ENCODE data around the gene RPUSD1.

DNA sequence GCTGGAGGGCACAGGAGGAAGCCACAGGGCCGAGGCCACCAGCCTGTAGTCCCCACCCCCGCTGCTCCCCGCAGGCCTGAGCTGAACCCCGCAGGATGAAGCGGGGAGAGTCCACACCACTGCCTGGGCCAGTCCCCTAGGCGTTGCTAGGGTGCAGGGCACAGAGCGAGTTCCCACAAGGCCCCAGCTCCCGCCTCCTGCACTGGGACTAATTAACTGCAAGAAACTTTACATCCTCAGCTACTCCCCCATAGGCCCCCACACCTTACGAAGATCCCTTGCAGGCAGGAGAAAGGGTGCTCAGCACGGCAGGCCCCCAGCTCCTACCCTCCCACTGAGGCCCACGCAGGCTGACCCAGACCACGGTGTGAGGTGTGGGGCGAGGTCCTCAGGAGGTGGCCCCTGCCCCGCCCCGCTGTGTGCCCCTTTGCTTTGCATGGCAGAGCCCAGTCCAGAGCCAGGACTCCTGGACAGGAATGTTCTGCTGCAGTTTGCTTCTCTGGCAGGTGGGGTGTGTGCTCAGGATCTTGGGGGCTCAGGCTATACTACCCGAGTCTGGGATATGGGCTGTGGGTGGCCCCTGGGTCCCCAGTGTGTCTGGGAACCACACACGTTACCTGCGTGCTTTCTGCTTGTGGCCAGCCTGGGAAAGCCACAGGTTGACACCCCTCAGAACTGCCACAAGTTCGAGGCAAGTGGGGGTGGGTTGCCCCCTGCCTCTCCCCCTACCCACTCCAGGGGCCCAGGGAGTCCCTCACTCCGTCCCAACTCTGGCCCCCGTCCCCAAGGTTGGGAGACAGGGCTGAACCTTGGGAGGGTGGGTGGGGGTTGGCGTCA lies 11.1 kb upstream of the RPUSD1 start:
- TF ChIP-seq POLR2A (IDR thresholded peaks at IDR 0.05; ENCODE audit: low read depth, low read length) = no peak
- TF ChIP-seq, protein P1, sequence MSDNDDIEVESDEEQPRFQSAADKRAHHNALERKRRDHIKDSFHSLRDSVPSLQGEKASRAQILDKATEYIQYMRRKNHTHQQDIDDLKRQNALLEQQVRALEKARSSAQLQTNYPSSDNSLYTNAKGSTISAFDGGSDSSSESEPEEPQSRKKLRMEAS (IDR thresholded peaks at IDR 0.05; ENCODE audit: insufficient read depth, insufficient read length) = no peak
- TF ChIP-seq, protein P2, sequence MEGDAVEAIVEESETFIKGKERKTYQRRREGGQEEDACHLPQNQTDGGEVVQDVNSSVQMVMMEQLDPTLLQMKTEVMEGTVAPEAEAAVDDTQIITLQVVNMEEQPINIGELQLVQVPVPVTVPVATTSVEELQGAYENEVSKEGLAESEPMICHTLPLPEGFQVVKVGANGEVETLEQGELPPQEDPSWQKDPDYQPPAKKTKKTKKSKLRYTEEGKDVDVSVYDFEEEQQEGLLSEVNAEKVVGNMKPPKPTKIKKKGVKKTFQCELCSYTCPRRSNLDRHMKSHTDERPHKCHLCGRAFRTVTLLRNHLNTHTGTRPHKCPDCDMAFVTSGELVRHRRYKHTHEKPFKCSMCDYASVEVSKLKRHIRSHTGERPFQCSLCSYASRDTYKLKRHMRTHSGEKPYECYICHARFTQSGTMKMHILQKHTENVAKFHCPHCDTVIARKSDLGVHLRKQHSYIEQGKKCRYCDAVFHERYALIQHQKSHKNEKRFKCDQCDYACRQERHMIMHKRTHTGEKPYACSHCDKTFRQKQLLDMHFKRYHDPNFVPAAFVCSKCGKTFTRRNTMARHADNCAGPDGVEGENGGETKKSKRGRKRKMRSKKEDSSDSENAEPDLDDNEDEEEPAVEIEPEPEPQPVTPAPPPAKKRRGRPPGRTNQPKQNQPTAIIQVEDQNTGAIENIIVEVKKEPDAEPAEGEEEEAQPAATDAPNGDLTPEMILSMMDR (IDR thresholded peaks at IDR 0.05; ENCODE audit: extremely low read depth in 1 of 2, insufficient read depth in 1 of 2, low read depth in 1 of 2, low read length in 2 of 2) = no peak
- TF ChIP-seq EZH2 (IDR thresholded peaks at IDR 0.05; ENCODE audit: borderline replicate concordance, low read depth, low read length, severe bottlenecking) = no peak
- TF ChIP-seq POLR2AphosphoS5 (IDR thresholded peaks at IDR 0.05; ENCODE audit: insufficient read depth, low read depth, low read length) = no peak
- no peak for TF ChIP-seq MYC (IDR thresholded peaks at IDR 0.05; ENCODE audit: low read depth, low read length)
- TF ChIP-seq GATA2 (IDR thresholded peaks at IDR 0.05; ENCODE audit: insufficient read depth, insufficient read length, low read depth, low read length) = no peak
- TF ChIP-seq FOS (IDR thresholded peaks at IDR 0.05; ENCODE audit: borderline replicate concordance, insufficient read depth, low read length) = no peak
- TF ChIP-seq JUN (IDR thresholded peaks at IDR 0.05; ENCODE audit: borderline replicate concordance, insufficient read depth, insufficient read length, low read depth) = no peak
